H1 (cell line): ENCODE measurements around the gene ARFRP1. TPM values are rescaled to one million over a fixed set of nuclear protein-coding genes. Genes with fewer than 3 reads are reported as not detected.

Source experiments
- CHD1 ChIP-seq: IDR thresholded peaks from 2 replicates; pipeline ENCODE4 v1.6.1; 2012; ENCODE audit warnings: low read depth, low read length, improper control_type of control experiment
- CHD2 ChIP-seq: IDR thresholded peaks from 2 replicates; pipeline ENCODE4 v1.6.1; 2012; ENCODE audit warnings: low read length, improper control_type of control experiment
- CTBP2 ChIP-seq: IDR thresholded peaks from 2 replicates; pipeline ENCODE4 v1.7.0; 2011; ENCODE audit warnings: borderline replicate concordance, mild to moderate bottlenecking, moderate library complexity, mixed read lengths, low read length; ENCODE audit not compliant: insufficient read depth, insufficient read length
- EGR1 ChIP-seq: IDR thresholded peaks from 2 replicates; pipeline ENCODE4 v1.6.1; 2011; ENCODE audit warnings: low read depth, low read length, borderline replicate concordance
- EP300 ChIP-seq, 2 experiments: IDR thresholded peaks; 1 replicate in 1 of 2; 2 replicates in 1 of 2; pipeline ENCODE4 v1.6.1; 2011 to 2012; ENCODE audit warnings: low read depth in 2 of 2, low read length in 2 of 2, mild to moderate bottlenecking in 2 of 2, borderline replicate concordance in 1 of 2, inconsistent platforms in 1 of 2, moderate library complexity in 1 of 2
- HDAC2 ChIP-seq, 2 experiments: fragments of 300-600 bp in 1 of 2; sonication (generic) in 1 of 2; IDR thresholded peaks; 2 replicates each; pipeline ENCODE4 v1.6.1; 2011 to 2012; ENCODE audit warnings: low read depth in 2 of 2, low read length in 2 of 2, mild to moderate bottlenecking in 2 of 2, moderate library complexity in 2 of 2, borderline replicate concordance in 1 of 2, inconsistent platforms in 1 of 2
- JUN ChIP-seq: IDR thresholded peaks from 2 replicates; pipeline ENCODE4 v1.6.1; 2011; ENCODE audit warnings: low read depth, mild to moderate bottlenecking, improper control_type of control experiment, low read length
- JUND ChIP-seq: IDR thresholded peaks from 2 replicates; pipeline ENCODE4 v1.6.1; 2011; ENCODE audit warnings: mild to moderate bottlenecking, improper control_type of control experiment, low read length
- NANOG ChIP-seq: IDR thresholded peaks from 2 replicates; pipeline ENCODE4 v1.6.1; 2011; ENCODE audit warnings: low read length, low read depth, mild to moderate bottlenecking, inconsistent platforms; ENCODE audit not compliant: insufficient read depth, poor library complexity, severe bottlenecking
- PHF8 ChIP-seq: fragments of 200-600 bp; sonication (generic); conservative IDR thresholded peaks from 2 replicates; pipeline ENCODE4 v1.7.1; 2012; ENCODE audit warnings: low read depth, mild to moderate bottlenecking, inconsistent platforms, low read length, moderate library complexity
- POLR2A ChIP-seq, 2 experiments: IDR thresholded peaks; 1 replicate in 1 of 2; 2 replicates in 1 of 2; pipeline ENCODE4 v1.6.1; 2011; ENCODE audit warnings: low read depth in 2 of 2, low read length in 2 of 2, mild to moderate bottlenecking in 2 of 2; ENCODE audit errors: control extremely low read depth in 1 of 2
- RAD21 ChIP-seq, 2 experiments: IDR thresholded peaks in 1 of 2; conservative IDR thresholded peaks in 1 of 2; 2 replicates each; pipeline ENCODE4 v1.6.1; 2011; ENCODE audit warnings: low read depth in 2 of 2, low read length in 2 of 2, improper control_type of control experiment in 1 of 2, inconsistent platforms in 1 of 2, mild to moderate bottlenecking in 1 of 2, moderate library complexity in 1 of 2
- SIN3A ChIP-seq, 2 experiments: IDR thresholded peaks in 1 of 2; conservative IDR thresholded peaks in 1 of 2; 2 replicates each; pipeline ENCODE4 v1.6.1; 2011 to 2012; ENCODE audit warnings: low read length in 2 of 2, improper control_type of control experiment in 1 of 2, low read depth in 1 of 2, mild to moderate bottlenecking in 1 of 2
- SP4 ChIP-seq: IDR thresholded peaks from 2 replicates; pipeline ENCODE4 v1.6.1; 2012; ENCODE audit warnings: low read length, inconsistent platforms
- SUZ12 ChIP-seq: fragments of 200-600 bp; sonication (generic); IDR thresholded peaks from 2 replicates; pipeline ENCODE4 v1.6.1; 2012; ENCODE audit warnings: mild to moderate bottlenecking, inconsistent platforms, low read length, moderate library complexity, mixed read lengths
- TAF7 ChIP-seq: optimal IDR thresholded peaks from 2 replicates; pipeline ENCODE3; 2011; ENCODE audit warnings: low read depth, mild to moderate bottlenecking, inconsistent platforms, low read length, moderate library complexity, borderline replicate concordance
- TBP ChIP-seq: IDR thresholded peaks from 2 replicates; pipeline ENCODE4 v1.6.1; 2011; ENCODE audit warnings: low read depth, low read length, improper control_type of control experiment
- polyA plus RNA-seq, 7 experiments: library from polyadenylated mRNA; depleted of rRNA in 3 of 7; stranded (reverse) in 5 of 7; unstranded in 2 of 7; fragments of >200 nt in 5 of 7; fragments of 200-250 nt in 2 of 7; gene quantifications; 1 replicate in 5 of 7; 2 replicates in 1 of 7; 4 replicates in 1 of 7; pipeline versions ENCODE4 v1.2.1 to v1.2.3, GENCODE V29; 2011 to 2013; ENCODE audit warnings: missing spikeins in 2 of 7, mixed read lengths in 2 of 7
- total RNA-seq: library from RNA; stranded (reverse); fragmentation: NEBNext Ultra II Directional; extraction: Animal tissue kit (Norgen Biotek cat#: 25700); gene quantifications from 2 replicates; pipeline ENCODE4 v1.2.1, GENCODE V29; 2021
- TF ChIP-seq, protein P1 (sequence below): IDR thresholded peaks from 2 replicates; pipeline ENCODE4 v1.6.1; 2012; ENCODE audit warnings: low read length, inconsistent platforms

Gene ARFRP1
- total and polyA plus RNA-seq, 2 of the 8 experiments (the other 6 are each of a cell fraction or from before 2014, with no cell fraction given), result 12.9 to 22.9 TPM

DNA sequence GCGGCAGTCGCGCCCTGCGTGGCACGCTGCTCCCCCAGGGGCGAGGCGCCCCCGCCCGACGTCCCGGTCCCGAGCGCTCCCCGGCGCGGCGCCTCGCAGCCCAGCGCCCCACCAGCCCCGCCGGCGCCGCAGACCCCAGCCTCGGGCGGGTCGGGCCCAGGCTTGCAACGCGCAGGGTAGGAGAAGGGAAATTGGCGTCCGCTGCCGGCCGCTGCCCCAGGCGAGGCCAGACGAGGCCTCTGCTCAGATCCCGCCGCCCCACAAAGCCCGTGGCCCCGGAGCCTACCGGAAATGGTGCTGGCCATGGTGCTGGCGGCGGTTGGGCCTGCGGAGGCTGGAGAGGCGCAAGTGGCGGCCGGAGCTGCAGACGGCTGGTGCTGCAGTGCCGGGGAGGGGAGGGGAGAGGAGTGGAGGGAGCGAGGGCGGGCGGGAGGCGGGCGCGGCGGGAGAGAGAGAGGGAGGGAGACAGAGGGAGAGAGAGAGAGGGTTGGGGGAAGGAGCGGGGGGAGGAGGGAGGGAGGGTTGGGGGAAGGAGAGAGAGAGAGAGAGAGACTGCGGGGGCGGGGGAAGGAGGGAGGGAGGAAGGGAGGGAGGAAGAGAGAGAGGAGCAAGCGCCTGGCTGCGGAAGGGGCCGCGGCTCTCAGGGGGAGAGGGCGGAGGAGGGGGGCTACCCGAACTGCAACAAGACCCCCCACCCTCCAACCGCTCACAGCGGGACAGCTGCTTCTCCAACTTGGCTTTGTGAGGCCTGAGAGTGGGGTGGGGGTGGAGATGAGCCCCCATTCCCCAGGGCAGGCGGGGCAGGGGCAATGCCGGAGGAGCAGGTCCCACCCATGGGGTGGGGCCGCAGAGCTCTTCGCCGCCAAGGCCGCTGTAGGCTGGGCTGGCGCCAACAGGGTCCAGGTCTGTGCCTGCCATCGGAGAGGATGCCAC is 54.5 kb downstream of the ARFRP1 start, which contains the start of gene STMN3 (continued):
- TF ChIP-seq NANOG, result peak; percentile 24
- TF ChIP-seq RAD21 (IDR thresholded peaks at IDR 0.05 in 1 of 2, conservative IDR thresholded peaks at IDR 0.05 in 1 of 2; ENCODE audit: low read depth in 2 of 2, low read length in 2 of 2), result peak in 1 of 2 experiments; percentile 15; a peak in 1 of 4 replicates
- TF ChIP-seq CTBP2, result peak; percentile 85
- 0 out of 2 replicates have a peak, but pooled peaks have one; percentile 3 for TF ChIP-seq PHF8
- 0 out of 2 replicates have a peak, but pooled peaks have one; percentile 45 for TF ChIP-seq CHD2
- peak; percentile 78 for TF ChIP-seq TAF7
- no peak for TF ChIP-seq CHD1
- TF ChIP-seq SP4, result 0 out of 2 replicates have a peak, but pooled peaks have one; percentile 34
- TF ChIP-seq EP300 (IDR thresholded peaks at IDR 0.05; ENCODE audit: borderline replicate concordance in 1 of 2, low read depth in 2 of 2, low read length in 2 of 2), result 0 out of 3 replicates have a peak, but pooled peaks of 1 of the 2 experiments have one; percentile 32
- TF ChIP-seq, protein P1, sequence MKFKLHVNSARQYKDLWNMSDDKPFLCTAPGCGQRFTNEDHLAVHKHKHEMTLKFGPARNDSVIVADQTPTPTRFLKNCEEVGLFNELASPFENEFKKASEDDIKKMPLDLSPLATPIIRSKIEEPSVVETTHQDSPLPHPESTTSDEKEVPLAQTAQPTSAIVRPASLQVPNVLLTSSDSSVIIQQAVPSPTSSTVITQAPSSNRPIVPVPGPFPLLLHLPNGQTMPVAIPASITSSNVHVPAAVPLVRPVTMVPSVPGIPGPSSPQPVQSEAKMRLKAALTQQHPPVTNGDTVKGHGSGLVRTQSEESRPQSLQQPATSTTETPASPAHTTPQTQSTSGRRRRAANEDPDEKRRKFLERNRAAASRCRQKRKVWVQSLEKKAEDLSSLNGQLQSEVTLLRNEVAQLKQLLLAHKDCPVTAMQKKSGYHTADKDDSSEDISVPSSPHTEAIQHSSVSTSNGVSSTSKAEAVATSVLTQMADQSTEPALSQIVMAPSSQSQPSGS, result no peak
- TF ChIP-seq POLR2A (IDR thresholded peaks at IDR 0.05; ENCODE audit: control extremely low read depth in 1 of 2, low read depth in 2 of 2, low read length in 2 of 2), result no peak; a peak in 1 of 3 replicates
- peak; percentile 83 for TF ChIP-seq EGR1
- TF ChIP-seq JUN, result no peak
- 0 out of 2 replicates have a peak, but pooled peaks have one; percentile 30 for TF ChIP-seq TBP
- peak; percentile 97 for TF ChIP-seq SIN3A (conservative IDR thresholded peaks at IDR 0.05 in 1 of 2, IDR thresholded peaks at IDR 0.05 in 1 of 2; ENCODE audit: low read depth in 1 of 2, low read length in 2 of 2)
- no peak for TF ChIP-seq SUZ12
- no peak for TF ChIP-seq JUND
- peak; percentile 82 to 93; a peak in 2 of 4 replicates for TF ChIP-seq HDAC2 (IDR thresholded peaks at IDR 0.05; ENCODE audit: borderline replicate concordance in 1 of 2, low read depth in 2 of 2, low read length in 2 of 2)
